ENCODE data around the gene STRA6.

The STRA6 gene

GRCh38 chr15:74129586-74130154, 72.9 kb downstream of the STRA6 start:
- ChIA-PET CTCF (interaction anchor here (0.6 to 2.7 kb wide), 5 partner anchors 66 to 193 kb away, joined by 3 to 11 read pairs (median 3); no protein-coding TSS in a partner anchor), POLR2A (no interaction called here)
- H3K27me3 ChIP-seq (replicated peaks in 2 of 5; ENCODE audit: control insufficient read depth in 4 of 5, insufficient read depth in 5 of 5, low read length in 4 of 5), result peaks cover 0 to 91% (median 55%) of the 10 kb centered on the region in 5 experiments
- peaks cover 0 to 52% (median 36%) of the 10 kb centered on the region in 4 experiments for H3K4me1 ChIP-seq (ENCODE audit: control extremely low read depth in 1 of 4, control insufficient read depth in 4 of 4, insufficient read depth in 4 of 4, low read length in 3 of 4)
- H3K4me3 ChIP-seq (ENCODE audit: control insufficient read depth in 1 of 7, extremely low read depth in 1 of 7, insufficient read depth in 4 of 7, low read depth in 2 of 7, low read length in 6 of 7), result peak overlapping the region in 1 of 7 experiments; percentile 4
- H3K36me3 ChIP-seq (ENCODE audit: control insufficient read depth in 4 of 4, insufficient read depth in 4 of 4, low read length in 3 of 4), result no peaks in the 10 kb centered on the region
- no peak for DNase-seq
- no peak overlapping the region for H3K27ac ChIP-seq (ENCODE audit: insufficient read depth in 1 of 2, low read depth in 1 of 2, low read length in 2 of 2, poor library complexity in 1 of 2, severe bottlenecking in 2 of 2)
- no peaks in the 10 kb centered on the region for H3K9me3 ChIP-seq (ENCODE audit: control extremely low read depth in 1 of 5, control insufficient read depth in 4 of 5, insufficient read depth in 2 of 5, low read depth in 1 of 5, low read length in 4 of 5)
- 3% methylated on average over 35 of the region's 40 CpGs for WGBS (ENCODE audit: insufficient coverage)

Measured in common myeloid progenitor, CD34-positive (primary cell).